Measurements from ENCODE around the gene PRKAG2. TPM values are rescaled to one million over a fixed set of nuclear protein-coding genes. Genes with fewer than 3 reads are reported as not detected.

The PRKAG2 gene
- total and polyA plus RNA-seq, 8 donors: 7.4 to 16.7 (median 9.2) TPM

DNA sequence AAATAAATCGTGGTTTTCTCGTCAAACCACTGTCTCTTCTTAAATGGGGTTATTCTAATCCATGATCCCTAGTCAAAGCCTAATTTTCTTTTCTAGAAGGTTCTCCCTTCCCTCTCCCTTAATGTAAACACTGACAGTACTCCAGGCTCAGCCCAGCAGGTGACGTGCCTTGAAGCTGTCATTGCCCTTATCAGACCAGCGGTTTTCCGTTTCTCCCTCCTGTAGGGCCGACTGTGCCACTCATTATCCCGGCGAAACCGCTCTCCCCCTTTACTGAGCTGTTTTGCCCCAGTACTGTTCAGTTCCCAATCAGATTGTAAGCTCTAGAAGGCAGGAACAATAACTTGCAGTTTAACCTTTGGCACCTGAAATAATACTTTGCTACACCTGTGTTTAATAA is 203.7 kb downstream of the PRKAG2 start:
- 34 to 35% methylated on average over 9 of the region's 9 CpGs for WGBS, 2 donors
- peaks cover 8 to 15% (median 10%) of the 10 kb centered on the region in 3 donors for H3K4me1 ChIP-seq
- H3K27ac ChIP-seq: peak overlapping the region in 2 of 4 donors; percentile 11 to 63
- no peak for DNase-seq
- peak; percentile 57 to 73 (median 63) for ATAC-seq
- H3K9me3 ChIP-seq: no peaks in the 10 kb centered on the region
- no peak for FAIRE-seq
- no peaks in the 10 kb centered on the region for H3K36me3 ChIP-seq
- H3K27me3 ChIP-seq: no peaks in the 10 kb centered on the region
- intact Hi-C loops (cut with DNase I): no loop called here
- TF ChIP-seq, protein P1, sequence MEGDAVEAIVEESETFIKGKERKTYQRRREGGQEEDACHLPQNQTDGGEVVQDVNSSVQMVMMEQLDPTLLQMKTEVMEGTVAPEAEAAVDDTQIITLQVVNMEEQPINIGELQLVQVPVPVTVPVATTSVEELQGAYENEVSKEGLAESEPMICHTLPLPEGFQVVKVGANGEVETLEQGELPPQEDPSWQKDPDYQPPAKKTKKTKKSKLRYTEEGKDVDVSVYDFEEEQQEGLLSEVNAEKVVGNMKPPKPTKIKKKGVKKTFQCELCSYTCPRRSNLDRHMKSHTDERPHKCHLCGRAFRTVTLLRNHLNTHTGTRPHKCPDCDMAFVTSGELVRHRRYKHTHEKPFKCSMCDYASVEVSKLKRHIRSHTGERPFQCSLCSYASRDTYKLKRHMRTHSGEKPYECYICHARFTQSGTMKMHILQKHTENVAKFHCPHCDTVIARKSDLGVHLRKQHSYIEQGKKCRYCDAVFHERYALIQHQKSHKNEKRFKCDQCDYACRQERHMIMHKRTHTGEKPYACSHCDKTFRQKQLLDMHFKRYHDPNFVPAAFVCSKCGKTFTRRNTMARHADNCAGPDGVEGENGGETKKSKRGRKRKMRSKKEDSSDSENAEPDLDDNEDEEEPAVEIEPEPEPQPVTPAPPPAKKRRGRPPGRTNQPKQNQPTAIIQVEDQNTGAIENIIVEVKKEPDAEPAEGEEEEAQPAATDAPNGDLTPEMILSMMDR (IDR thresholded peaks at IDR 0.05): no peak
- no peak overlapping the region for H3K4me3 ChIP-seq

DNA sequence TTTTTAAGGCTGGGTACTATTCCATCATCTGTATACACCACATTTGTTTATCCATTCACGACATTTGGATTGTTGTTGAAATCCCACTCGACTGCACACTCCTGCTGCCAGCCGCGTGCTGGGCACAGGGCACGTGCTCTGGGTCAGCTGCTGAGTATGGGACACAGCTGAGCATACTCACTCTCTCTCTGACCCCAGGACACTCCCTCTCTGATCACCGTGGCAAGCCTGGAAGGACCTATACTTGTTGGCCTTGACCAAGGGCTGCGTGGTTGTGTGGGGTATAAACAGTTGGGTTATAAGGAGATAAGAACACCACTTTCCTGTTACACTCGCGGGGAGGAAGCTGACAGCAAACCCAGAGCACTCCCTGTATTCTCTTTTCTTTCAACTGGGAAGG is 204.2 kb downstream of the PRKAG2 start:
- Histone ChIP-seq H3K27me3 (no peaks in the 10 kb centered on the region), H3K4me3 (no peak overlapping the region), H3K9me3 (no peaks in the 10 kb centered on the region), H3K4me1 (peaks cover 8 to 15% (median 10%) of the 10 kb centered on the region in 3 donors), H3K27ac (peak overlapping the region in 2 of 4 donors; percentile 11 to 63), H3K36me3 (no peaks in the 10 kb centered on the region)
- DNase-seq (peak in 2 of 6 donors; percentile 42 to 47), ATAC-seq (peak; percentile 57 to 73 (median 66)), FAIRE-seq (no peak)
- intact Hi-C loops (cut with DNase I): no loop called here
- 29 to 32% methylated on average over 9 of the region's 9 CpGs for WGBS, 2 donors
- TF ChIP-seq, protein P1 (IDR thresholded peaks at IDR 0.05): no peak

DNA sequence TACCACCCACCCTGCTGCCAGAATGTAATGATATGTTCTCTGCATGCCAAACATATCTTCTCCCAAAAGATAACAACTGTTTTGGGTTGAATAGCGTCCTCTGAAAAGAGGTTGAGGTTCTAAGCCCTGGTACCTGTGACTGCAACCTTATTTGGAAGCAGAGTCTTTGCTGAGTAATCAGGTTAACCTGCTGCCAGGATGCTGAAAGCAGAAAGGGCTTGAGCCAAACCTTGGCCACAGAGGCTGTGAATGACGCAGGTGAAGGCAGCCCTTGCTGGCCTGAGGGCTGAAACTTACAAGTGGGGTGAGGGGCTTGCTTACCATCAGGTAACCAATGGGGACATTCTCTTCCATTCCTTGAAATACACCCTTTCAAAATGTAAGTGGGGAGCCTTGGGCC is 205.4 kb downstream of the PRKAG2 start:
- TF ChIP-seq, protein P1 (IDR thresholded peaks at IDR 0.05): no peak
- H3K4me1 ChIP-seq: peaks cover 0 to 5% (median 2%) of the 10 kb centered on the region in 3 donors
- intact Hi-C loops (cut with DNase I): no loop called here
- H3K4me3 ChIP-seq: no peak overlapping the region
- FAIRE-seq: no peak
- peak in 3 of 6 donors; percentile 37 to 63 (median 54) for DNase-seq
- H3K36me3 ChIP-seq: no peaks in the 10 kb centered on the region
- ATAC-seq: peak; percentile 28 to 72 (median 68)
- no peaks in the 10 kb centered on the region for H3K9me3 ChIP-seq
- WGBS, 2 donors: 48 to 61% methylated on average over 2 of the region's 2 CpGs
- H3K27ac ChIP-seq: no peak overlapping the region
- no peaks in the 10 kb centered on the region for H3K27me3 ChIP-seq

DNA sequence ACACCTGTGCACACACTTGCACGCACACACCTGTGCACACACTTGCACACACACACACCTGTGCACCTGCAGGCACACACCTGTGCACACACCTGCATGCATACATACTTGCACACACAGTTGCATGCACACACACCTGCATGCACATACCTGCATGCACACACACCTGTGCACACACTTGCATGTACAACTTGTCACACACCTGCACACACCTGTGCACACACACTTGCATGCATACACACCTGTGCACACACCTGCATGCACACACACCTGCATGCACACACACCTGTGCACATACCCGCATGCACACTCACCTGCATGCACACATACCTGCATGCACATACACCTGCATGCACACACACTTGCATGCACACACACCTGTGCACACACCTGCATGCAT is 207.2 kb downstream of the PRKAG2 start:
- 94 to 98% methylated on average over 2 of the region's 2 CpGs for WGBS, 2 donors
- no peak for DNase-seq
- Histone ChIP-seq H3K27me3 (no peaks in the 10 kb centered on the region), H3K9me3 (no peaks in the 10 kb centered on the region), H3K27ac (no peak overlapping the region), H3K4me1 (peaks cover 0 to 5% (median 0%) of the 10 kb centered on the region in 3 donors), H3K4me3 (no peak overlapping the region), H3K36me3 (no peaks in the 10 kb centered on the region)
- no peak for ATAC-seq
- TF ChIP-seq, protein P1 (IDR thresholded peaks at IDR 0.05): no peak
- no peak for FAIRE-seq
- intact Hi-C loops (cut with DNase I): no loop called here

DNA sequence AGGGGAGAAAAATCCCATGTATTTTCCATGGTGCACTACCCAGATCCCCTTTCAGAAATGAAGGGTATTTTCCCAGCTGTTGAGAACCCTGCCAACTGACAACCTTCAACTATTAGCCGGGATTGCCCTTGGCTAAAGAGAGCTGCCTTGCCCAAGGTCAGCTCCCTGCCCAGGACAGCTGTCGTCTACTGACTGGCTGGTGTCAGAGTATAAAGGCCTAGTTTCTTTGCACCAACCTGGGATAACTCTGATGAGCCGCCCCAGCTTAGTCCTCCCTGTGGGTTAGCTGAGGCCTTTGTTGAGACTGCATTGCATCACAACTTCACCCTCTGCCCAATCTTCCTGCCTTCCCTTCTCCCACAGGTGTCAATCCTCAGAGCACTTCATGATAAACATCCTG is 210.0 kb downstream of the PRKAG2 start:
- Histone ChIP-seq H3K27ac (no peak overlapping the region), H3K36me3 (no peaks in the 10 kb centered on the region), H3K4me1 (no peaks in the 10 kb centered on the region), H3K27me3 (no peaks in the 10 kb centered on the region), H3K4me3 (no peak overlapping the region), H3K9me3 (no peaks in the 10 kb centered on the region)
- DNase-seq (no peak), FAIRE-seq (no peak), ATAC-seq (peak in 3 of 4 donors; percentile 27 to 62 (median 28))
- WGBS, 2 donors: 57 to 58% methylated on average over 3 of the region's 3 CpGs
- TF ChIP-seq, protein P1 (IDR thresholded peaks at IDR 0.05): no peak
- intact Hi-C loops (cut with DNase I): no loop called here
